Measurements from ENCODE around the gene DMKN. TPM values are rescaled to one million over a fixed set of nuclear protein-coding genes. Genes with fewer than 3 reads are reported as not detected.
"Not testable (repeated sequence)": the region's sequence is repeated elsewhere in the genome, so short reads cannot be mapped to it uniquely, and the experiment has no call there.

Gene DMKN
- total RNA-seq, 1 donor from 2014 or later = not detected

- DNase-seq (ENCODE audit: extremely low read depth, low read depth, low spot score) = no peak
Measured at GRCh38 chr19:35501684-35502083, 11.8 kb downstream of the DMKN start.

GRCh38 chr19:35500611-35501010, 12.8 kb downstream of the DMKN start:
- no peak for DNase-seq (ENCODE audit: extremely low read depth, low read depth, low spot score)

GRCh38 chr19:35498984-35499527, 14.4 kb downstream of the DMKN start:
- DNase-seq (ENCODE audit: extremely low read depth, low read depth, low spot score) = no peak

- DNase-seq (ENCODE audit: extremely low read depth, low read depth, low spot score) = no peak
Measured at GRCh38 chr19:35498220-35498619, 15.2 kb downstream of the DMKN start.

GRCh38 chr19:35497406-35497805, 16.0 kb downstream of the DMKN start:
- DNase-seq (ENCODE audit: extremely low read depth, low read depth, low spot score) = no peak

- DNase-seq (ENCODE audit: extremely low read depth, low read depth, low spot score) = no peak
Measured at GRCh38 chr19:35495107-35496064, 18.1 kb downstream of the DMKN start.

- no peak for DNase-seq (ENCODE audit: extremely low read depth, low read depth, low spot score)
Measured at GRCh38 chr19:35493971-35494370, 19.5 kb downstream of the DMKN start.

- DNase-seq (ENCODE audit: extremely low read depth, low read depth, low spot score) = no peak
Measured at GRCh38 chr19:35491836-35492360, 21.6 kb downstream of the DMKN start.

GRCh38 chr19:35490364-35490763, 23.1 kb downstream of the DMKN start, which contains the start of gene KRTDAP:
Gene KRTDAP (minus strand): TSS chr19:35490464. CDS start chr19:35490442, 22 bp downstream.
- DNase-seq (ENCODE audit: extremely low read depth, low read depth, low spot score) = no peak

GRCh38 chr19:35488677-35489076, 24.8 kb downstream of the DMKN start:
- no peak for DNase-seq (ENCODE audit: extremely low read depth, low read depth, low spot score)

- DNase-seq (ENCODE audit: extremely low read depth, low read depth, low spot score) = no peak
Measured at GRCh38 chr19:35487656-35488182, 25.7 kb downstream of the DMKN start.

GRCh38 chr19:35486268-35486708, 27.2 kb downstream of the DMKN start:
- no peak for DNase-seq (ENCODE audit: extremely low read depth, low read depth, low spot score)

- DNase-seq (ENCODE audit: extremely low read depth, low read depth, low spot score) = no peak
Measured at GRCh38 chr19:35484252-35485036, 29.0 kb downstream of the DMKN start.

- DNase-seq (ENCODE audit: extremely low read depth, low read depth, low spot score) = no peak
Measured at GRCh38 chr19:35483089-35483488, 30.4 kb downstream of the DMKN start.

- no peak for DNase-seq (ENCODE audit: extremely low read depth, low read depth, low spot score)
Measured at GRCh38 chr19:35478794-35479677, 34.4 kb downstream of the DMKN start.

- DNase-seq (ENCODE audit: extremely low read depth, low read depth, low spot score) = no peak
Measured at GRCh38 chr19:35476149-35476548, 37.3 kb downstream of the DMKN start.

- DNase-seq (ENCODE audit: extremely low read depth, low read depth, low spot score) = not testable (repeated sequence)
Measured at GRCh38 chr19:35474594-35474993, 38.9 kb downstream of the DMKN start.

- DNase-seq (ENCODE audit: extremely low read depth, low read depth, low spot score) = no peak
Measured at GRCh38 chr19:35474104-35474503, 39.3 kb downstream of the DMKN start.

- no peak for DNase-seq (ENCODE audit: extremely low read depth, low read depth, low spot score)
Measured at GRCh38 chr19:35471946-35472345, 41.5 kb downstream of the DMKN start.

- DNase-seq (ENCODE audit: extremely low read depth, low read depth, low spot score) = not testable (repeated sequence)
Measured at GRCh38 chr19:35471075-35471474, 42.4 kb downstream of the DMKN start.
